ENCODE results near the gene ALLC. TPM values are rescaled to one million over a fixed set of nuclear protein-coding genes. Genes with fewer than 3 reads are reported as not detected.

Gene ALLC
- total RNA-seq, 2 donors from 2014 or later: not detected

GRCh38 chr2:3727397-3728045, 69.5 kb downstream of the ALLC start:
- H3K9me3 ChIP-seq (ENCODE audit: control insufficient read depth, low read length, poor library complexity, severe bottlenecking): no peaks in the 10 kb centered on the region
- Mint-ChIP-seq H3K27ac (no peak overlapping the region), H3K27me3 (peaks cover 57% of the 10 kb centered on the region), H3K4me1 (no peaks in the 10 kb centered on the region), H3K4me3 (no peak overlapping the region), H3K36me3 (ENCODE audit: low read depth) (no peaks in the 10 kb centered on the region)
- DNase-seq (no peak), ATAC-seq (no peak)

GRCh38 chr2:3728104-3729054, 70.4 kb downstream of the ALLC start:
- H3K27ac Mint-ChIP-seq: no peak overlapping the region
- H3K4me1 Mint-ChIP-seq: no peaks in the 10 kb centered on the region
- no peaks in the 10 kb centered on the region for H3K9me3 ChIP-seq (ENCODE audit: control insufficient read depth, low read length, poor library complexity, severe bottlenecking)
- DNase-seq: no peak
- H3K4me3 Mint-ChIP-seq: no peak overlapping the region
- ATAC-seq: no peak
- peaks cover 60% of the 10 kb centered on the region for H3K27me3 Mint-ChIP-seq
- H3K36me3 Mint-ChIP-seq (ENCODE audit: low read depth): no peaks in the 10 kb centered on the region

- DNase-seq (no peak), ATAC-seq (no peak)
- no peaks in the 10 kb centered on the region for H3K4me1 Mint-ChIP-seq
- peaks cover 61% of the 10 kb centered on the region for H3K27me3 Mint-ChIP-seq
- no peak overlapping the region for H3K27ac Mint-ChIP-seq
- H3K4me3 Mint-ChIP-seq: no peak overlapping the region
- H3K36me3 Mint-ChIP-seq (ENCODE audit: low read depth): no peaks in the 10 kb centered on the region
- no peaks in the 10 kb centered on the region for H3K9me3 ChIP-seq (ENCODE audit: control insufficient read depth, low read length, poor library complexity, severe bottlenecking)
These were observed 71.1 kb downstream of the ALLC start for GRCh38 chr2:3729055-3729448.

GRCh38 chr2:3729786-3730185, 71.8 kb downstream of the ALLC start:
- no peaks in the 10 kb centered on the region for H3K36me3 Mint-ChIP-seq (ENCODE audit: low read depth)
- ATAC-seq: no peak
- no peak overlapping the region for H3K4me3 Mint-ChIP-seq
- no peaks in the 10 kb centered on the region for H3K9me3 ChIP-seq (ENCODE audit: control insufficient read depth, low read length, poor library complexity, severe bottlenecking)
- no peaks in the 10 kb centered on the region for H3K4me1 Mint-ChIP-seq
- no peak overlapping the region for H3K27ac Mint-ChIP-seq
- no peak for DNase-seq
- peaks cover 64% of the 10 kb centered on the region for H3K27me3 Mint-ChIP-seq

GRCh38 chr2:3730646-3731045, 72.6 kb downstream of the ALLC start:
- H3K27ac Mint-ChIP-seq: no peak overlapping the region

GRCh38 chr2:3731829-3732228, 73.8 kb downstream of the ALLC start:
- no peak for DNase-seq
- Mint-ChIP-seq H3K4me1 (no peaks in the 10 kb centered on the region), H3K36me3 (ENCODE audit: low read depth) (no peaks in the 10 kb centered on the region), H3K27ac (no peak overlapping the region), H3K4me3 (no peak overlapping the region), H3K27me3 (peaks cover 65% of the 10 kb centered on the region)
- ATAC-seq: no peak
- H3K9me3 ChIP-seq (ENCODE audit: control insufficient read depth, low read length, poor library complexity, severe bottlenecking): no peaks in the 10 kb centered on the region

More at GRCh38 chr2:3730646-3731045, 72.6 kb downstream of the ALLC start:
- Mint-ChIP-seq H3K4me3 (no peak overlapping the region), H3K27me3 (peaks cover 61% of the 10 kb centered on the region), H3K4me1 (no peaks in the 10 kb centered on the region), H3K36me3 (ENCODE audit: low read depth) (no peaks in the 10 kb centered on the region)
- no peak for ATAC-seq
- no peaks in the 10 kb centered on the region for H3K9me3 ChIP-seq (ENCODE audit: control insufficient read depth, low read length, poor library complexity, severe bottlenecking)
- DNase-seq: no peak

GRCh38 chr2:3736112-3736511, 78.1 kb downstream of the ALLC start:
- H3K4me3 Mint-ChIP-seq: no peak overlapping the region
- DNase-seq: no peak
- H3K27me3 Mint-ChIP-seq: peaks cover 38% of the 10 kb centered on the region
- no peaks in the 10 kb centered on the region for H3K4me1 Mint-ChIP-seq
- H3K27ac Mint-ChIP-seq: no peak overlapping the region
- no peaks in the 10 kb centered on the region for H3K9me3 ChIP-seq (ENCODE audit: control insufficient read depth, low read length, poor library complexity, severe bottlenecking)
- ATAC-seq: no peak
- H3K36me3 Mint-ChIP-seq (ENCODE audit: low read depth): no peaks in the 10 kb centered on the region

- Mint-ChIP-seq H3K36me3 (ENCODE audit: low read depth) (no peaks in the 10 kb centered on the region), H3K27me3 (peaks cover 41% of the 10 kb centered on the region), H3K27ac (no peak overlapping the region), H3K4me3 (no peak overlapping the region), H3K4me1 (no peaks in the 10 kb centered on the region)
- no peak for ATAC-seq
- DNase-seq: no peak
- H3K9me3 ChIP-seq (ENCODE audit: control insufficient read depth, low read length, poor library complexity, severe bottlenecking): no peaks in the 10 kb centered on the region
These were observed 79.1 kb downstream of the ALLC start for GRCh38 chr2:3737128-3737527.

- no peaks in the 10 kb centered on the region for H3K4me1 Mint-ChIP-seq
- ATAC-seq (no peak), DNase-seq (no peak)
- H3K9me3 ChIP-seq (ENCODE audit: control insufficient read depth, low read length, poor library complexity, severe bottlenecking): no peaks in the 10 kb centered on the region
- no peaks in the 10 kb centered on the region for H3K36me3 Mint-ChIP-seq (ENCODE audit: low read depth)
- no peak overlapping the region for H3K27ac Mint-ChIP-seq
- no peak overlapping the region for H3K4me3 Mint-ChIP-seq
- H3K27me3 Mint-ChIP-seq: peaks cover 45% of the 10 kb centered on the region
These were observed 80.5 kb downstream of the ALLC start for GRCh38 chr2:3738454-3738853.

GRCh38 chr2:3739313-3739712, 81.3 kb downstream of the ALLC start:
- Mint-ChIP-seq H3K27ac (no peak overlapping the region), H3K4me3 (no peak overlapping the region), H3K36me3 (ENCODE audit: low read depth) (no peaks in the 10 kb centered on the region), H3K4me1 (no peaks in the 10 kb centered on the region), H3K27me3 (peaks cover 42% of the 10 kb centered on the region)
- ATAC-seq (no peak), DNase-seq (no peak)
- H3K9me3 ChIP-seq (ENCODE audit: control insufficient read depth, low read length, poor library complexity, severe bottlenecking): no peaks in the 10 kb centered on the region

GRCh38 chr2:3741396-3741795, 83.4 kb downstream of the ALLC start:
- Mint-ChIP-seq H3K4me1 (no peaks in the 10 kb centered on the region), H3K27me3 (peaks cover 34% of the 10 kb centered on the region), H3K27ac (no peak overlapping the region)

GRCh38 chr2:3741867-3742602, 84.0 kb downstream of the ALLC start:
- ATAC-seq (no peak), DNase-seq (no peak)
- H3K27ac Mint-ChIP-seq: no peak overlapping the region
- no peaks in the 10 kb centered on the region for H3K9me3 ChIP-seq (ENCODE audit: control insufficient read depth, low read length, poor library complexity, severe bottlenecking)
- H3K27me3 Mint-ChIP-seq: peaks cover 34% of the 10 kb centered on the region
- H3K4me1 Mint-ChIP-seq: no peaks in the 10 kb centered on the region
- no peak overlapping the region for H3K4me3 Mint-ChIP-seq
- no peaks in the 10 kb centered on the region for H3K36me3 Mint-ChIP-seq (ENCODE audit: low read depth)

More at GRCh38 chr2:3741396-3741795, 83.4 kb downstream of the ALLC start:
- Mint-ChIP-seq H3K36me3 (ENCODE audit: low read depth) (no peaks in the 10 kb centered on the region), H3K4me3 (no peak overlapping the region)
- ATAC-seq (no peak), DNase-seq (no peak)
- H3K9me3 ChIP-seq (ENCODE audit: control insufficient read depth, low read length, poor library complexity, severe bottlenecking): no peaks in the 10 kb centered on the region

Data from T-helper 17 cell (primary cell).